HG03135 (cell line): ENCODE measurements around the gene RAPGEF1.

ENCODE experiments used
- ATAC-seq: cut with Tn5 transposase; IDR thresholded peaks from one replicate; pipeline ENCODE4 v1.9.1; 2021; ENCODE audit warnings: mild to moderate bottlenecking, moderate library complexity; ENCODE audit not compliant: unreplicated experiment

RAPGEF1 gene

DNA sequence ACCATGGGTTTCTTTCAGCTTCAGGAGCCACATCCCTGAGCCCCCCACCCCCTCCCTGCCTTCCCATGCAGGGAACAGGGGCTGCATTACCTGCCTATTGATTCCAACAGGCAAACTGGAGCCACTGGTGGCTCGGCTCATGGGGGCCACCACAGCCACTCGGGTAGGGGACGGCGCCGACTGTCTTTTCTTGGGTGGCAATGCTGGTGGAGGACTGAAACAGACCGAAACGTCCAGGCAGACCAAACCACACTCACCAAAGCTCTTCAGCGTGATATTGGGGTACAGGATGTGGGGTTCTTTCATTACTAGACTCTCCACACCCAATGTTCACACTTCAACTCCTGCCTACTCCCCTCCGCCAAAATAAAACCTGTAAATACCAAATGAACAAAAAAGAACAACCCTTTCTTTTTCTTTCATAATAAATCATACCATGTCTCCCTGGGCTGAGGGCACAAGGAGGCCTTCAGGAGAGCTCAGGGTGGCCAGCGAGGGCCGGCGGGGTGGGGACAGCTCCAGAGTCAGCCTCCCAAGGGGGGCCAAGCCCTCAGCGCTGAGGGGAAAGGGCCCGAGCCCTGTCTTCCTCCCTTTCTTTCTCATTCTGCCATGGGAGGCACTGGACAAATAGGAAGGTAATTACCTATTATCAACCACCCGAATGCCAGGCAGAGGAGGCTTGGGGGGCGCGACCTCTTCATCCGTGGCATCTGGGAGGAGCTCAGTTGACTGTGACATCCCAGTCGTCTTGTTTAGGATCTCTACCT is 111.2 kb downstream of the RAPGEF1 start:
- no peak for ATAC-seq

DNA sequence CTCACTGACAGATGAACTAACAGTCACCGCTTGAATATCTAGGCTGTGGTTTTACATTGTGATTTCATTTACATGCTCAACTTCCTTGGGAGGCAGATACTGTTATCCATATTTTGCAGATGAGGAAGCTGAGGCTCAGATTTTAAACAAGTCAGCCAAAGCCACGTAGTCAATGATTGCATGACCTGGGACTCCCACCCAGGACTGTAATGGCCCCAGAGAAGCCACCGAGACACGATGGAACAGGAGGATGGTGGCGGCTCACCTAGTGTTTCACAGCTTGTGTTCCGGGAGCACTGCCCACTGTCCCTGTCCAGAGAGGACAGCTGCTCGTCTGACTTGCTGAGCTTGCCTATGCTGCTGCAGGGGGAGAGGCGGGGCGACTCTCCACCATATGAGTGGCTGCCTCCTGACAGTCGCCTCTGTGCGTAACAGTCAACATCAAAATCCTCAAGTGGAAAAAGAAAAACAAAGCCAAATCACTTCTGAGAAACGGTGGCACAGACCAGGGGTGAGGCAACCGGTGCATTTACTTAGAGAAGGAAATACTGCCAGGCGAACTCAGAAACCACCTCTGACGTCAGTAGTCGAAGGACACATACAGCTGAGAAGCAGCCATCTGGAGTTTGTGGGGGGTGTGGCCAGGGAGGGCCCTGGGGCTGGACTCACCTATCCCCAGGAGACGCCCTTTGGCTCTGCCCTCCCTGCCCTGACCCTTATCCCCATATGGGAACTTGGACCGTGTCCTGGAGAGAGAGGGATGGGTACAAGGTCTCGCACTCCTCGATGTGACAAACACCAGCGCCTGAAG is 112.0 kb downstream of the RAPGEF1 start:
- no peak for ATAC-seq

- no peak for ATAC-seq
Measured at GRCh38 chr9:131627326-131627647, 112.6 kb downstream of the RAPGEF1 start.

- ATAC-seq: no peak
Measured at GRCh38 chr9:131625790-131626670, 113.8 kb downstream of the RAPGEF1 start.

- ATAC-seq: no peak
Measured at GRCh38 chr9:131625508-131625787, 114.4 kb downstream of the RAPGEF1 start.

GRCh38 chr9:131624636-131625507 is 115.0 kb downstream of the RAPGEF1 start:
- no peak for ATAC-seq

GRCh38 chr9:131623655-131624330 is 116.1 kb downstream of the RAPGEF1 start:
- no peak for ATAC-seq

DNA sequence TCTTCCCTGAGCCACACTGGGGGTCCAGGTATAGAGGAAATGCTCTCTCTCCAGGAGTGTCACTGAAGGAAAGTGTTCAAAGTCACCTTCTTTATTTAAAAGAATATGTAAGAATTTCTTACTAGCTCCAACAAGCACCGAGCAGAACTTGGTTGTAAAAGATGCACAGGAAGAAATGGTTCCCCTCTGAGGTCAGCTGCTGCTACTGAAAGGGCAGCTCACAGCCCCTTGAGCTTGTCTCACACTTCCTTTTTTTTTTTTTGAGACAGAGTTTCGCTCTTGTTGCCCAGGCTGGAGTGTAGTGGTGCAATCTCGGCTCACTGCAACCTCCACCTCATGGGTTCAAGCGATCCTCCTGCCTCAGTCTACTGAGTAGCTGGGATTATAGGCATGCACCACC is 117.4 kb downstream of the RAPGEF1 start:
- no peak for ATAC-seq

- ATAC-seq: no peak
Measured at GRCh38 chr9:131621551-131622358, 118.1 kb downstream of the RAPGEF1 start.

DNA sequence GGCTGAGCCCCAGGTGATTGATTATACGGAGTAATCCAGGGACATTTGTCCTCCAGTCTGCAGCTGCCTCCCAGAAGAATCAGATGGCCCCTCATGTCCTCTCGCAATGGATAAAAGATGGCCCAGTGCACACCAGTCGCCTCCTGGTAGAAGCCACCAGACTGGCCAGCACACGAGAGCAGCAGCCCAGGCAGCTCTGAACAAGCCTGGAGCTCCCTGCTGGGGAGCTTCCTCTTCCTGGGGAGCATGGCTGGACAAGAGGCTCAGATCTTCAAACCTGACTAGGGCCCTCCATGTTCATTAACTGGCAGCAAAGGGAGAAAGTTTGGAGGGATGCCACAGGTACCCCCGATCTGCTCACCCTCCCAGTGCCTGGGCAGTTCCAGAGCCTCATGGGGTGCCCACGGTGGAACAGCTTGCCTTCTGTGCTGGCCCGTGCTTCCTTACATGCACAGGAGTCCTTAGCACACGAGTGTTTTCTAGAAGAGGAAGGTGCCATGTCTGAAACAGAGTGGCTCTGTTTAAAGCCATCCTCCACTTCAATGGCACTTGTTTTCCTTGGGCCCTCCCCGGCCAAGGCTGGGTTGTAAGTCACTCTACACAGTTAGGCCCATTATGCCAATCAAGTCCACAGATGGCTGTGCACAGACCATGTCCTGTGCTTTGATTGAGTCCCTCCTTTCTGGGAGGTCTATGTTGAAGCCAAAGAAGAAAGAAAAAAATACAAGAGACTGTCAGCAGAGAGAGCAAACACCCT is 118.9 kb downstream of the RAPGEF1 start:
- no peak for ATAC-seq

GRCh38 chr9:131619680-131620079 is 120.2 kb downstream of the RAPGEF1 start:
- ATAC-seq: no peak

- ATAC-seq: no peak
Measured at GRCh38 chr9:131618785-131619184, 121.1 kb downstream of the RAPGEF1 start.

- no peak for ATAC-seq
Measured at GRCh38 chr9:131618071-131618479, 121.8 kb downstream of the RAPGEF1 start.

DNA sequence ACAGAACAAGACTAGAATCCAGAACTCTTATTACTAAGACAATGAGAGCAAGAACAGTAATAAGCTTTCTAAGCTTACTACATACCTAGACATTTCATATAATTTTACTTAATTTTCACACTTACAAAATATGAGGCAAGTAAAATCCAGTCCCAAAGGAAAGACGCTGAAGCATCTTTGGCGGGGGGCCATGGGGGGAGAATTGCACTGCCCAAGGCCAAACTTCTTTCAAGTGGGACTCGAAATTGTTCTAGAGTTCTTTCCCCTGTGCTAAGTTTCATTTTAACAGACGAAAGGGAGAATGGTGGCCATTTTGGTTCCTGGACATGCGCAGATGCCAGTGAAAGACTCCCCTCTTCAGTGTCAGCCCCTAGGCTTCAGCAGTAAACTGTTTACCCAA is 122.3 kb downstream of the RAPGEF1 start:
- no peak for ATAC-seq

- no peak for ATAC-seq
Measured at GRCh38 chr9:131616983-131617604, 122.8 kb downstream of the RAPGEF1 start.

DNA sequence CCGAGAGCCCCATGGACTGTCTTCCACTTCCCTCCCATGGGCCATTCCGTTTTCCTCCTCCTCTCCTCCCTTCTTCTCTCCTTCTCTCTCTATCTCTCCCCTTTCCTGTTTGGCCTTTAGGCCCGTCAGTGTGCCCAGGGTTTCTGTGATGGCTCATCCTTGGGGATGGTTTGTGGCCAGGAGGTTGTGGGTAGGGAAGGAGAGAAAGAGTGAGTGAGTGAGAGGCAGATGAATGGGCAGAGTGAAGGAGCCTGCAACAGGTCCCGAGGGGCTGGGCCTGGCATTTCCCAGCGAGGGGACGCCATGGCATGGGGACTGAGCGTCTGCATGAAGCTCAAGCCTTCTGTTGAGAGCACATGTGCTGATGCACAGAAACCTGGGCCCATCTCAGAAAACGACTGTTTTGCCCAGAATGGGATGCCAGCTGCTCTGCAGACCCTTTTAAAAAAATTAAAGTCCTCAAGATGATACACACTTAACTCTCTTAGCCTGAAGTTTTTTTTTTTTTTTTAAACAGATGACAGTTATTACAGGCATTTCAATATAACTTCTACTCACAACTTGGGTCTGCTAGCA is 125.4 kb downstream of the RAPGEF1 start:
- ATAC-seq: no peak

DNA sequence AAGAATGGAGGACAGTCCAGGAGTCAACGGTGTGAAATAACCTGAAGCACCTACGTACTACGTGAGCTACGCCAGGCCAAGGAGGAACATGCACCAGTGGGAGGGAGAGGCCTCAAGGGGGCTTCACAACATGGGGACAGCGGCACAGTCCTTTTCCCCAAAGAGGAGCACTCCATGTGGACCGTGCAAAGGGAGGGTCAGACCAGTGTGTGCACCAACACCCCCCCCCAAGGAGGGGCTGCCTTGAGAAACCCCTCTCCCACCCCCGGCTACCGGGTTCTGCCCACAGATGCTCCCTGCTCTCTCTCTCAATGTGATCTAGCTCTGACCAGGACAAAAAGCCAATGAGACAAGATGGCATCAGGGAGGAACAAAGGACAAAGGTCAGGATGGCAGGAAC is 126.0 kb downstream of the RAPGEF1 start:
- ATAC-seq: no peak

DNA sequence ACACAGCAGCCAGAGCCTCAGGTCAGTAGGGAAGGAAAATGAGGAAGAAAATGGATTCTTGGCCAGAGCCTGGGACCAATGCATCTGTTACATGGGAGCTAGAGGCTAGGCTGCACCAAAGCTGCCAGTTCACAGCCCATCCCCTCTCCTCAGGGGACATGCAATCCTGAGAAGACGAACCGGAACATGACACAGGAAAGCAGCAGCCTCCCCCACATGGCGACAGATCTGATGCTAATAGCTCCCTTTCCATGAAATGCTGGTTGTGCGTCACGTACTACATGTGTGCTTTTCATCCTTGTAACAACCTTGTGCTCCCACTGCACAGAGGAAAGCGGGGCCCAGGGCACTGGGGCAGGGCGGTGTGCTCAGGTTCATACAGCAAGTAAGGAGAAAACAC is 127.0 kb downstream of the RAPGEF1 start:
- ATAC-seq: no peak
